Endodermal cell (in vitro differentiated cells): ENCODE data around the gene NPB. TPM values are rescaled to one million over a fixed set of nuclear protein-coding genes. Genes with fewer than 3 reads are reported as not detected.

ENCODE experiments used
- DNase-seq: peaks from one replicate; pipeline ENCODE4 v3.0.0-alpha.2; 2017
- H3K27ac ChIP-seq: 2 replicates; pipeline ENCODE4 v1.5.1; 2013; ENCODE audit warnings: mild to moderate bottlenecking, low read depth, low read length, moderate library complexity
- H3K27me3 ChIP-seq: 2 replicates; pipeline ENCODE4 v1.6.1; 2013; ENCODE audit warnings: mild to moderate bottlenecking, low read length, moderate library complexity; ENCODE audit not compliant: insufficient read depth, control insufficient read depth, poor library complexity, severe bottlenecking
- H3K36me3 ChIP-seq: 2 replicates; pipeline ENCODE4 v1.7.0; 2013; ENCODE audit warnings: mild to moderate bottlenecking, low read length, moderate library complexity; ENCODE audit not compliant: control insufficient read depth, insufficient read depth
- H3K4me1 ChIP-seq: one replicate; pipeline ENCODE4 v1.7.0; 2013; ENCODE audit warnings: low read length; ENCODE audit not compliant: control insufficient read depth, insufficient read depth
- H3K4me3 ChIP-seq: 2 replicates; pipeline ENCODE4 v1.5.1; 2013; ENCODE audit warnings: mild to moderate bottlenecking, low read length, moderate library complexity
- H3K9ac ChIP-seq: 2 replicates; pipeline ENCODE4 v1.6.1; 2013; ENCODE audit warnings: mild to moderate bottlenecking, low read length, moderate library complexity; ENCODE audit not compliant: poor library complexity, severe bottlenecking; ENCODE audit errors: extremely low read depth
- H3K9me3 ChIP-seq: 2 replicates; pipeline ENCODE4 v1.6.1; 2013; ENCODE audit warnings: mild to moderate bottlenecking, low read length, moderate library complexity; ENCODE audit not compliant: control insufficient read depth
- H3K27ac Mint-ChIP-seq: 2 replicates; pipeline ENCODE4 v1.8.0; 2020; ENCODE audit warnings: mixed read lengths
- H3K27me3 Mint-ChIP-seq: 2 replicates; pipeline ENCODE4 v1.8.0; 2021; ENCODE audit warnings: mild to moderate bottlenecking, mixed read lengths; ENCODE audit not compliant: insufficient read depth
- H3K36me3 Mint-ChIP-seq: 2 replicates; pipeline ENCODE4 v1.8.0; 2020; ENCODE audit warnings: low read depth, mixed read lengths
- H3K4me1 Mint-ChIP-seq: 2 replicates; pipeline ENCODE4 v1.8.0; 2020; ENCODE audit warnings: mixed read lengths
- H3K4me3 Mint-ChIP-seq: 2 replicates; pipeline ENCODE4 v1.8.0; 2020; ENCODE audit warnings: mild to moderate bottlenecking, moderate library complexity, mixed read lengths
- H3K9me3 Mint-ChIP-seq: 2 replicates; pipeline ENCODE4 v1.8.0; 2020; ENCODE audit warnings: mild to moderate bottlenecking, mixed read lengths
- CTCF ChIP-seq: fragments of 200-600 bp; sonication (generic); conservative IDR thresholded peaks from 2 replicates; pipeline ENCODE4 v1.5.0; 2021; ENCODE audit warnings: antibody characterized with exemption, mild to moderate bottlenecking
- whole genome bisulfite sequencing, 2 experiments: methylation state at CpG; one replicate each; pipeline versions ENCODE4 v1.1.5 to v1.1.7; 2013; ENCODE audit warnings: missing lambda C conversion rate in 2 of 2, mixed read lengths in 1 of 2; ENCODE audit not compliant: insufficient coverage in 1 of 2, insufficient read length in 1 of 2; 5-methylcytosine and 5-hydroxymethylcytosine counted together
- total RNA-seq, 2 donors: library from RNA; stranded (reverse); fragmentation: NEBNext Ultra II Directional in 1 of 2; extraction: Animal tissue kit (Norgen Biotek cat#: 25700) in 1 of 2; gene quantifications; 2 replicates in 1 of 2; 3 replicates in 1 of 2; pipeline ENCODE4 v1.2.1, GENCODE V29; 2021

The NPB gene
- total RNA-seq, 2 donors from 2014 or later = 3.3 to 3.7 TPM

GRCh38 chr17:81939218-81939617, 37.2 kb downstream of the NPB start:
- Mint-ChIP-seq H3K9me3 (no peaks in the 10 kb centered on the region), H3K36me3 (peaks cover 6% of the 10 kb centered on the region), H3K4me3 (no peak overlapping the region), H3K27me3 (peaks cover 22% of the 10 kb centered on the region), H3K27ac (no peak overlapping the region), H3K4me1 (no peaks in the 10 kb centered on the region)
- 81 to 94% methylated on average over 7 to 15 of the region's 15 CpGs for WGBS, 2 experiments
- Histone ChIP-seq H3K27me3 (no peaks in the 10 kb centered on the region), H3K36me3 (peaks cover 4% of the 10 kb centered on the region), H3K4me1 (no peaks in the 10 kb centered on the region), H3K4me3 (no peak overlapping the region), H3K27ac (no peak overlapping the region), H3K9me3 (no peaks in the 10 kb centered on the region), H3K9ac (no peak overlapping the region)
- no peak for DNase-seq
- no peak for TF ChIP-seq CTCF

- Histone ChIP-seq H3K27ac (no peak overlapping the region), H3K4me1 (no peaks in the 10 kb centered on the region), H3K4me3 (no peak overlapping the region), H3K36me3 (peaks cover 4% of the 10 kb centered on the region), H3K9me3 (no peaks in the 10 kb centered on the region), H3K27me3 (no peaks in the 10 kb centered on the region), H3K9ac (no peak overlapping the region)
- Mint-ChIP-seq H3K4me3 (no peak overlapping the region), H3K27ac (no peak overlapping the region), H3K27me3 (peaks cover 26% of the 10 kb centered on the region), H3K36me3 (peaks cover 4% of the 10 kb centered on the region), H3K4me1 (no peaks in the 10 kb centered on the region), H3K9me3 (no peaks in the 10 kb centered on the region)
- DNase-seq = no peak
- WGBS, 2 experiments = 93 to 95% methylated on average over 13 to 21 of the region's 21 CpGs
- TF ChIP-seq CTCF = no peak
These were observed 37.9 kb downstream of the NPB start for GRCh38 chr17:81939881-81940385.

GRCh38 chr17:81940538-81941483, 38.8 kb downstream of the NPB start:
- Histone ChIP-seq H3K4me3 (no peak overlapping the region), H3K27me3 (no peaks in the 10 kb centered on the region), H3K36me3 (no peaks in the 10 kb centered on the region), H3K9ac (no peak overlapping the region), H3K9me3 (no peaks in the 10 kb centered on the region), H3K4me1 (no peaks in the 10 kb centered on the region), H3K27ac (no peak overlapping the region)
- H3K4me3 Mint-ChIP-seq = no peak overlapping the region
- no peak overlapping the region for H3K27ac Mint-ChIP-seq
- peaks cover 27% of the 10 kb centered on the region for H3K27me3 Mint-ChIP-seq
- H3K9me3 Mint-ChIP-seq = no peaks in the 10 kb centered on the region
- H3K36me3 Mint-ChIP-seq = no peaks in the 10 kb centered on the region
- 93 to 94% methylated on average over 44 to 56 of the region's 56 CpGs for WGBS, 2 experiments
- no peaks in the 10 kb centered on the region for H3K4me1 Mint-ChIP-seq
- no peak for TF ChIP-seq CTCF
- DNase-seq = no peak
